ENCODE results near the gene DES.
A peak's percentile ranks its signal among the peaks of the same experiment; 100 is the strongest.

Gene DES

GRCh38 chr2:219459460-219460311 is 41.5 kb downstream of the DES start:
- DNase-seq, result peak; percentile 63 to 80 (median 66)

- no peak for DNase-seq
Observed at GRCh38 chr2:219460424-219460926, 42.3 kb downstream of the DES start.

DNA sequence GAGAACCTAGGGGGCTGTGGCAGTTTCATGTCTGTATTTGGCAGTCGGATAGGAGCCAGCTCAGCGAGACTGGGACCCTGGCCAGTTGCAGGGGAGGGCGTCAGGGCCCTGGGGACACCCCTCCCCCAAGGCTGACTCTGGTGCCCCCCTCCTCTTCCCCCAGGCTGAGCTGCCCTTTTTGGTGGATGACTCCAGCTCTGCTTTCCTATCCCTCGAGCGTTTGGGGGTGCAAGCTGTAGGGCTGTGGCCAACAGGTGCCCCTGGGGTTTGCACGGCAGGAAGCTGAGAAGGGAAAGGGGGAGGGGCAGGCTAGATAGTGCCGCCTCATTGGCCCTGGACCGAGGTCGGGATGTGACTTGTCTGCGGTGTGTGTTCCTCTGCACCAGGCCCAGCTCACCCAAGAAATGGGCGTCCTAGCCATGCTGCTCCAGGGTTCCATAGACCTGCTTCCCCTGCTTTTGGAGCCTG is 42.9 kb downstream of the DES start:
- no peak for DNase-seq

- DNase-seq, result no peak
Observed at GRCh38 chr2:219461669-219462068, 43.5 kb downstream of the DES start.

DNA sequence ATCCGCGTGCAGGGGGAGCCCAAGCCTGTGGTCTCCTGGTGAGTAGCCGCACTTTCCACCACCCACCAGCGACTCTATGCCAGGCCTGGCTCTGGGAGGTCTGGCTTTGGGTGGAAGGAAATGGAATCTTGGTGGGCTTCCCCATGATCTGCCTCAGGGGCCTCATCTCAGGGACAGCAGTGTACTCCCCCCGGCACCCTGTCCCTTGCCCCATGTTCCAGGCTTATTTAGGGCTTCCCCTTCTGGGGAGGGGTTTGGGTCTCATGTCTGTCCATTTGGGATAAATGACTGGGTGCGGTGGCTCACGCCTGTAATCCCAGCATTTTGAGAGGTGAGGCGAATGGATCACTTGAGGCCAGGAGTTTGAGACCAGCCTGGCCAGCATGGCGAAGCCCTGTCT is 44.2 kb downstream of the DES start:
- DNase-seq, result no peak

GRCh38 chr2:219464286-219465032 is 46.3 kb downstream of the DES start:
- DNase-seq, result no peak

GRCh38 chr2:219465659-219466561 is 47.7 kb downstream of the DES start:
- no peak for DNase-seq

GRCh38 chr2:219466816-219467735 is 48.9 kb downstream of the DES start:
- no peak for DNase-seq

- no peak for DNase-seq
Observed at GRCh38 chr2:219467736-219468075, 49.5 kb downstream of the DES start.

- peak in 1 of 4 experiments; percentile 20 for DNase-seq
Observed at GRCh38 chr2:219468410-219469185, 50.4 kb downstream of the DES start.

DNA sequence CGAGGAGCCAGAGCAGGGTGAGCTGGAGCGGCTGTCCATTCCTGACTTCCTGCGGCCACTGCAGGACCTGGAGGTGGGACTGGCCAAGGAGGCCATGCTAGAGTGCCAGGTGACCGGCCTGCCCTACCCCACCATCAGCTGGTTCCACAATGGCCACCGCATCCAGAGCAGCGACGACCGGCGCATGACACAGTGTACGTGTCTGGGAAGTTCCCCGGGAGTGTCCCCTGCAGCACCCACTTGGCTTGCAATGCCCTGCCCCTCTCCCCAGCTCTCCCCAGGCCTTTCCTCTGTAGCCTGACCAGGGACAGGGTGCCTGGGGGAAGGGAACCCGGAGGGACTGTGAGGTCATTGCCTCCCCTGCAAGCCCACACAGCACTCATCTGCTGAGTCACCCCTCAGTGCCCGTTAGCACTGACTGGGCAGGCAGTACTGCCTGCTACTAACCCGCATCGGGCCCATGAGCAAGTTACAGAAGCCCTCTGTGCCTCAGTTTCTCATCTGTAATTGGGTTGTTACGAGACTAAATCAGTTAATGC is 51.1 kb downstream of the DES start:
- DNase-seq, result peak; percentile 56 to 78 (median 74)

DNA sequence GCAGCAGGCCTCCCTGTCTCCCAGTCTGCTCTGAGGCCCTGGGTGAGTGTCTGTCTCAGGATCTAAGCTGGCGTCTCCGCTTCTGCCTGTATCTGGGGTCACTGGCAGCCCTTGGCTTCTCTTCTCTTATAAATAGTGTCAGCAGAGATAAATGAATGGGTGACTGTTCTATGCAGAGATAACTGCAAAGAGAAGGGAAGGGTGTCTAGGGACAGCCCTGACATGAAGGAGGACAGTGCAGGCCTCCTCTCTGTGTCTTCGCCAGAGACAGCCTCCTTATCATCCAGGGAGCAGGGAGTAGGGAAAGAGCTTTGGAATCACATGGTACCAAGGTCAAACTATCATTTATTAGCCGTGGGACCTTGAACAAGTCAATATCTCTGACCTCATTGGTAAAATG is 52.3 kb downstream of the DES start:
- DNase-seq, result no peak

DNA sequence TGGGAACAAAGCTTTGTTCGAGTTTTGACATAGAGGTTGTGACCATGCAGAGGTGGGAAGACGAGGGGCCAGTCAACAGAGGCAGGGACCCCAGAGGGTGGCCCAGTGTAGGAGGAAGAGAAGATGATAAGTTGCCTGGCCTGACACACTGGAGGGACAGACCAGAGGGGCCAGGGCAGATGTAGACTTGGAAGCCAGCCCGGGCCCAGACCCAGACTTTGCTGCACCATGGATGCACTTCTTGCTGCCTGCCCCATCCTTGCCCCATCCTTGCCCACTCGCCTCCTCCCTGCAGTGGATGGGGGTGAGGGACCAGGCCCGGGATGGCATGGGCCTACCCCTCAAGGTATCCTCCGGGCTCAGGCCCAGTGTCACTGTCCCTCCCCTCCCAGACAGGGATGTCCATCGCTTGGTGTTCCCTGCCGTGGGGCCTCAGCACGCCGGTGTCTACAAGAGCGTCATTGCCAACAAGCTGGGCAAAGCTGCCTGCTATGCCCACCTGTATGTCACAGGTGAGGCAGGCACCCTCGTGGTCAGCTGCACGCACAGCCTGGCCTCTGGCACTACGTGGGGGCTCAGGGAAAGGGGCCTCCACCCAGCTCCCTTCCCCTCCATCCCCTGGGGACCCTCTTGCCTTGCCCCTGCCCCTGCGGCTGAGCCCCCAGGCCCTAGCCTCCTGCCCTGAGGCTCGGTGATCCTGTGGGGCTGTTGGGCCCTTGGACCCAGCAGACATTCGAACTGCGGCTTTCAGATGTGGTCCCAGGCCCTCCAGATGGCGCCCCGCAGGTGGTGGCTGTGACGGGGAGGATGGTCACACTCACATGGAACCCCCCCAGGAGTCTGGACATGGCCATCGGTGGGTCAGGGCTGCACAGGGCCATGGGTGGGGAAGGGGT is 53.5 kb downstream of the DES start:
- DNase-seq, result no peak

- DNase-seq, result no peak
Observed at GRCh38 chr2:219472629-219473187, 54.5 kb downstream of the DES start.

DNA sequence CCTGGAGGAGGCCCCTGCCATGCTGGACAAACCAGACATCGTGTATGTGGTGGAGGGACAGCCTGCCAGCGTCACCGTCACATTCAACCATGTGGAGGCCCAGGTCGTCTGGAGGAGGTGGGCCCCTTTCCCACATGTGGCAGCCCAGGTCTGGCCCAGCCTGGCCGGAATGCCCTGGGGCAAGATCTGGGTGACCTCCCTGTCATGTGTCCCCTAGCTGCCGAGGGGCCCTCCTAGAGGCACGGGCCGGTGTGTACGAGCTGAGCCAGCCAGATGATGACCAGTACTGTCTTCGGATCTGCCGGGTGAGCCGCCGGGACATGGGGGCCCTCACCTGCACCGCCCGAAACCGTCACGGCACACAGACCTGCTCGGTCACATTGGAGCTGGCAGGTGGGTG is 55.3 kb downstream of the DES start:
- no peak for DNase-seq

DNA sequence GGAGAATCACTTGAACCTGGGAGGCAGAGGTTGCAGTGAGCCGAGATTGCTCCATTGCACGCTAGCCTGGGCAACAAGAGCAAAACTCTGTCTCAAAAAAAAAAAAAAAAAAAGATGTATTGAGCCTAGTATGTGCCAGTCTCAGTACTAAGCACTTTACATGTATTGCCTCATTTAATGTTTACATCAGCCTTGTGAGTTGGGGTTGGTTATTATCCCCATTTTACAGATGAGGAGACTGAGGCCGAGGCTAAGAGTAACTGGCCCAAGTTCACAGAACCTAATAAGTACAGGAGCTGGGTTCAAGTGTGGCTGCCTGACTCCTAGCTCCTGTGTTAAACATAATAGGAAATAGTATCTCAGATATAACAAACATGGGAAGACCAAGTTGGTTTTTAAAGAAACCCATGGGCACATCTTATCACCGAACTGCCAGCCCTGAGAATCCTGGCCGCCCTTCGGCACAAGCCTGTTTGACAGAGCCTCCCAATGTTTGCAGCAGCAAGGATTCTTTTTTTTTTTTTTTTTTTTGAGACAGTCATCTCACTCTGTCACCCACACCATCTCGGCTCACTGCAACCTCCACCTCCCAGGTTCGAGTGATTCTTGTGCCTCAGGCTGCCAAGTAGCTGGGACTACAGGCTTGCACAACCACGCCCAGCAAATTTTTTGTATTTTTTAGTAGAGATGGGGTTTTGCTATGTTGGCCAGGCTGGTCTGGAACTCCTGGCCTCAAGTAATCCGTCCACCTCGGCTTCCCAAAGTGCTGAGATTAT is 56.3 kb downstream of the DES start:
- DNase-seq, result no peak

GRCh38 chr2:219475278-219475677 is 57.1 kb downstream of the DES start:
- DNase-seq, result no peak

Data from suppressor macrophage (primary cell).